SK-N-MC (cell line): Measurements from ENCODE around the gene MIR17HG.

Source experiments
- DNase-seq: peaks from one replicate; pipeline ENCODE4 v3.0.0-alpha.2; 2011; ENCODE audit warnings: low read depth, low spot score
- H3K27ac ChIP-seq: fragments of 200-600 bp; sonication (generic); 2 replicates; pipeline ENCODE4 v1.5.1; 2016; ENCODE audit warnings: mixed run types
- H3K36me3 ChIP-seq: fragments of 200-600 bp; sonication (generic); 2 replicates; pipeline ENCODE4 v1.6.1; 2017; ENCODE audit warnings: antibody characterized with exemption, low read length, mixed read lengths; ENCODE audit not compliant: insufficient read depth
- H3K4me3 ChIP-seq: fragments of 200-600 bp; sonication (generic); 2 replicates; pipeline ENCODE4 v1.5.1; 2016
- H3K9ac ChIP-seq: fragments of 200-600 bp; sonication (generic); 2 replicates; pipeline ENCODE4 v1.8.0; 2017; ENCODE audit warnings: mixed run types, mixed read lengths; ENCODE audit not compliant: insufficient read length
- H3K9me3 ChIP-seq: fragments of 200-600 bp; sonication (generic); 2 replicates; pipeline ENCODE4 v1.6.1; 2017; ENCODE audit warnings: low read depth, mild to moderate bottlenecking, antibody characterized with exemption, low read length, moderate library complexity, mixed read lengths
- EZH2 ChIP-seq: fragments of 200-600 bp; sonication (generic); IDR thresholded peaks from one replicate; pipeline ENCODE4 v1.6.1; 2017; ENCODE audit warnings: antibody characterized with exemption
- FOXP2 ChIP-seq: optimal IDR thresholded peaks from 2 replicates; pipeline ENCODE3; 2011; ENCODE audit warnings: mild to moderate bottlenecking, moderate library complexity; ENCODE audit not compliant: insufficient read depth; ENCODE audit errors: extremely low read length, control extremely low read depth
- POLR2AphosphoS5 ChIP-seq: IDR thresholded peaks from 2 replicates; pipeline ENCODE4 v1.6.1; 2012; ENCODE audit warnings: mild to moderate bottlenecking, low read depth, low read length, borderline replicate concordance

The MIR17HG gene

GRCh38 chr13:91397595-91397994 lies 50.1 kb downstream of the MIR17HG start:
- TF ChIP-seq FOXP2 (no peak), EZH2 (no peak)
- DNase-seq = no peak
- no peak overlapping the region for H3K4me3 ChIP-seq

DNA sequence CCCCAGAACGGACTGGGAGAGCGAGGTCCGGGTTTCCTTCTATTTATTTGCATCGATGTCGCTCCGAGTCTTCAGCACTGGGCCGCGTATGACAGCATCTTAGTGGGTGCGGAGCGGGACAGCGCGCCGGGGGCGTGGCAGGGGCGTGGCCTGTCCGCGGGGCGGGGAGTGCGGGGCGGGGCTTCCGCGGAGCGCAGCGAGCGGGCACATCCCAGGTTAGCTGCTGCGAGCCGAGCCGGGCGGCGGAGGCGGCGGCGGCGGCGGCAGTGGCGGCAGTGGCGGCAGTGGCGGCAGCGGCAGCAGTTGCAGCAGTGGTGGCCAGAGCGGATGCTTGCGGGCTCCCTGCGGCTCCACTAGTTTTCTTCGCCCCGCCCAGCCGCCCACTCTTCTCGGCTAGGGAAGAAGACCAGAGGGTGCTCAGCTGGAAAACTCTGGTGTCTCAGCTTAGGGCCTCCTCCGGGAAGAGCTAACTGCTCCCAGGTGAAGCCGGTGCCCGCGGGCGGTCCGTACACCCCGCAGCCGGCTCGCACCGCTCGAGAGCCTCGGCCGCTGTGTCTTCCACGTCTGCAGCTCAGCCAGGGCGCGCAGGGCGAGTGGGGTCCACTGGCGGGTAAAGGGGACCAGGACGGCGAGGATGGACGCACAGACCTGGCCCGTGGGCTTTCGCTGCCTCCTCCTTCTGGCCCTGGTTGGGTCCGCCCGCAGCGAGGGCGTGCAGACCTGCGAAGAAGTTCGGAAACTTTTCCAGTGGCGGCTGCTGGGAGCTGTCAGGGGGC lies 51.1 kb downstream of the MIR17HG start, which contains the start of gene GPC5:
TSS of gene GPC5 (plus strand) at position 209 of the 776 bp plus-strand sequence.
- TF ChIP-seq FOXP2 (no peak), POLR2AphosphoS5 (no peak), EZH2 (no peak)
- Histone ChIP-seq H3K27ac (no peak within 1 kb of the TSS), H3K9me3 (no peaks in the 10 kb centered on the region), H3K4me3 (peak within 1 kb of the TSS; percentile 77), H3K36me3 (no peaks in the 10 kb centered on the region), H3K9ac (peak within 1 kb of the TSS; percentile 11)
- no peak for DNase-seq

More at GRCh38 chr13:91397595-91397994, 50.1 kb downstream of the MIR17HG start:
- H3K27ac ChIP-seq = no peak overlapping the region
- no peaks in the 10 kb centered on the region for H3K9me3 ChIP-seq
- no peak overlapping the region for H3K9ac ChIP-seq
- no peaks in the 10 kb centered on the region for H3K36me3 ChIP-seq

DNA sequence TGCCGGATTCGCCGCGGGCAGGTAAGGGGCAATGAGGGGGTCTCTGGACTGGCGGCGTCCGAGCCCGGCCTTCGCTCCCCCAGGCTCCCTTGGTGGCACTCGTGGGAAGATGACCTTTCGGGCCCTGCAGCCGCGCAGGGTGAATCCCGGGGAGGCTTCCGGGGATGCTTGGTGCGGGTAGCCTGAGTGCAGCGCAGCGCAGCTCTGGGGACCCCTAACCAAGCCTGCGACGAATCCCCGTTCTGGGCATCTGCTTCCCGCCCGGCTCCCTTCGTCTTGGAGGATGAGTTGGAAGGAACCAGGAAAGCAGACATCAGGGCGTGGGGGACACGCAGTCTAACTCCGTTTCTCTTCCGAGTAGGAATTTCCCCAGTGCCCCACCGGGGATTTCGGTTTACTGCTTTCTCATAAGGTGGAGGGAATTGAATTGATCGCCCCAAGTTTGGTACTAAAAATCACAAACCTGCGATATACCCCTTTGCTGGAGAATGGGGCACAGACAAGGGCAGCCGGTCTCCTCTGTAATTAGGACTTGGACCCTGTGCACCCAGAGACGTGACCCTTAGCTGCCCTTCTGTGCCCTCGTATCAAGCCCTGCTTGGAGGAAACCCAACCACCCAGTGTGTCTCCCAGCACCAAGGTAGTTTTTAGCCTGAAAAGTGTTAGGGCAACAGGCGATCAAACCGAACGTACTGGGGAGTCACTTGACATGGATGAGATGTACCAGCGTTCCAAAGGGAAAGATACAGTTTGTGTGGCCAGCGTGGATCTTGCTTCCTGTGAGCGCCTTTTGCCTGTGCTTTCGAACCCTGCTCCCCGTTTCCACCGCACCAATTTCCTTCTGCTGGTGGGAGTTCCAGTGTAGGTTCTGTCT lies 51.9 kb downstream of the MIR17HG start:
- DNase-seq = no peak
- Histone ChIP-seq H3K4me3 (no peak overlapping the region; the same call in 1 of the 2 replicates), H3K9ac (no peak overlapping the region), H3K9me3 (no peaks in the 10 kb centered on the region), H3K36me3 (no peaks in the 10 kb centered on the region), H3K27ac (no peak overlapping the region)
- TF ChIP-seq FOXP2 (no peak), EZH2 (no peak), POLR2AphosphoS5 (no peak)

DNA sequence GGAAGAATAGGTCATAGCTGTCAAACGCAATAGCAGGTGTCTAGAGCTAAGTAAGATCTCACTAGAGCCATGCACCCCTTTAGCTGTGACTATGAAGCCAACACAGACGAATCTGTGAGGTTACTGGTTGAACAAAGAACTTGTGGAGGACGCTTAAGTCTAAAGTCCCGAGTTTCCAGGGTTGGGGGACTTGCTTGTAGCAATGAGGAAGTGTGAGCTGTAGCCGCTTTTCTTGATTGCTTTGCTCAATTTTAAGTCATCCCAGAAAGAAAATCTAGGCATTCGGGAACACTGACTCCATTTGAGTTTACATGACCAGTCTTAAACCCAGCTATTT lies 52.5 kb downstream of the MIR17HG start:
- H3K36me3 ChIP-seq = no peaks in the 10 kb centered on the region
- TF ChIP-seq POLR2AphosphoS5 (no peak), FOXP2 (no peak), EZH2 (no peak)
- H3K27ac ChIP-seq = no peak overlapping the region
- DNase-seq = no peak
- H3K4me3 ChIP-seq = no peak overlapping the region
- H3K9ac ChIP-seq = no peak overlapping the region
- H3K9me3 ChIP-seq = no peaks in the 10 kb centered on the region

- no peak overlapping the region for H3K9ac ChIP-seq
- DNase-seq = no peak
- no peak for TF ChIP-seq POLR2AphosphoS5
- no peak for TF ChIP-seq FOXP2
- no peak for TF ChIP-seq EZH2
- no peaks in the 10 kb centered on the region for H3K36me3 ChIP-seq
- no peaks in the 10 kb centered on the region for H3K9me3 ChIP-seq
- no peak overlapping the region for H3K27ac ChIP-seq
- no peak overlapping the region for H3K4me3 ChIP-seq
These were observed 53.2 kb downstream of the MIR17HG start for GRCh38 chr13:91400671-91401070.

GRCh38 chr13:91401920-91402319 lies 54.4 kb downstream of the MIR17HG start:
- H3K9me3 ChIP-seq = no peaks in the 10 kb centered on the region
- TF ChIP-seq FOXP2 (no peak), POLR2AphosphoS5 (no peak), EZH2 (no peak)
- H3K4me3 ChIP-seq = no peak overlapping the region
- H3K27ac ChIP-seq = no peak overlapping the region
- no peaks in the 10 kb centered on the region for H3K36me3 ChIP-seq
- H3K9ac ChIP-seq = no peak overlapping the region
- no peak for DNase-seq
